ENCODE results near the gene CDH23. TPM values are rescaled to one million over a fixed set of nuclear protein-coding genes. Genes with fewer than 3 reads are reported as not detected.

CDH23 gene
- polyA plus RNA-seq, 2 of the 4 experiments (the other 2 are of a cell fraction), result 1.1 to 2.3 TPM

DNA sequence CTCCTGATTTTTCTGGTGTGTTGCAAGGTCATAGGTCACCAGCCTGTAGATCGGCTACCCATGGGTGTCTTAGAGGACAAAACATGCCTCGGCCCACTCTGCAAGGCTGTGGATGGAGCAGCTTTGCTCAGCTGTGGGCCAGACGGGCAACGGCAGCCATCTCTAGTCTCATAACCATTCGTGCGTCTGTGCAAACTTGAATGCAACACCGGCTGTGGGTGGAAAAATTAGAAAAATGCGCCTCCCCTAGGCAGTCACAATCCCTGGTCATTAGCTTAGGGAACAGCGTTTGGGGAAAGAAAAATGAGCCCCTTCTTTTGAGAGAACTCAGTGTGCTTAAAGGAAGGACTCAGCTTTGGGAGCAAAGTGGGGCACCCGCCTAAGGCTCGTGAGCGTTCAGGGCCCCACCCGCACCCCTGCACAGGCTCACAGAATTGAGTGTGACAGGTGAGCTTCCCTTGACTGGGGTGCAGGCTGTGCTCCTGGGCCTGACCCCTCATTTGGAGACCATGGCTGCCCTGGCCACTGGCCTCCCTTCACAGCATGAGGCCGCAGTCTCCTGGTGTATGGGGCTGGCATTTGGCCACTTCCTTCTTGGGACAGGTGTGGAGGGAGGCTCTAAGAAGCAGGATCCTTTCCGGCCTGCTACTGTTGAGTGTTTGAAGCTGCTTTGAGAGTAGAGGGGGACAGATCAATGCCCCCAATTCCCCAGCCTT is 174.9 kb downstream of the CDH23 start:
- WGBS (ENCODE audit: missing lambda C conversion rate), result 83% methylated on average over 13 of the region's 15 CpGs
- Histone ChIP-seq H3K4me3 (no peak overlapping the region), H3K4me1 (no peaks in the 10 kb centered on the region), H3K27ac (no peak overlapping the region), H3K9me3 (no peaks in the 10 kb centered on the region), H3K4me2 (no peak overlapping the region)
- ATAC-seq (no peak), FAIRE-seq (no peak), DNase-seq (ENCODE audit: low read depth in 1 of 2, low spot score in 1 of 2) (no peak)
- ChIA-PET CTCF (interaction anchor here (0.9 to 9.6 kb wide), 23 partner anchors 12 to 282 kb away, joined by 3 to 163 read pairs (median 11); partner anchors contain the start of genes CDH23 and SLC29A3), POLR2A (no interaction called here)
- TF ChIP-seq CEBPB (IDR thresholded peaks at IDR 0.05) (no peak), SREBF2 (IDR thresholded peaks at IDR 0.05) (no peak), ZNF302 (CRISPR knock-in tag; IDR thresholded peaks at IDR 0.05) (no peak), FOSL2 (IDR thresholded peaks at IDR 0.05) (no peak), FOSL2 (CRISPR knock-in tag; IDR thresholded peaks at IDR 0.05) (no peak), ESRRA (IDR thresholded peaks at IDR 0.05; ENCODE audit: borderline replicate concordance, low read length) (no peak), HOXB13 (CRISPR knock-in tag; IDR thresholded peaks at IDR 0.05; ENCODE audit: low read depth) (no peak), MAX (IDR thresholded peaks at IDR 0.05) (no peak), EP300 (IDR thresholded peaks at IDR 0.05) (no peak), KDM5A (IDR thresholded peaks at IDR 0.05) (no peak), CHD4 (IDR thresholded peaks at IDR 0.05; ENCODE audit: borderline replicate concordance) (no peak), RNF2 (IDR thresholded peaks at IDR 0.05; ENCODE audit: borderline replicate concordance, low read depth) (no peak), MYC (IDR thresholded peaks at IDR 0.05; ENCODE audit: borderline replicate concordance, low read length) (no peak), HOXA7 (CRISPR knock-in tag; IDR thresholded peaks at IDR 0.05) (no peak), PHF8 (IDR thresholded peaks at IDR 0.05; ENCODE audit: borderline replicate concordance, low read depth) (no peak), E2F6 (IDR thresholded peaks at IDR 0.05; ENCODE audit: borderline replicate concordance, low read depth) (no peak)
- TF ChIP-seq, protein P1, sequence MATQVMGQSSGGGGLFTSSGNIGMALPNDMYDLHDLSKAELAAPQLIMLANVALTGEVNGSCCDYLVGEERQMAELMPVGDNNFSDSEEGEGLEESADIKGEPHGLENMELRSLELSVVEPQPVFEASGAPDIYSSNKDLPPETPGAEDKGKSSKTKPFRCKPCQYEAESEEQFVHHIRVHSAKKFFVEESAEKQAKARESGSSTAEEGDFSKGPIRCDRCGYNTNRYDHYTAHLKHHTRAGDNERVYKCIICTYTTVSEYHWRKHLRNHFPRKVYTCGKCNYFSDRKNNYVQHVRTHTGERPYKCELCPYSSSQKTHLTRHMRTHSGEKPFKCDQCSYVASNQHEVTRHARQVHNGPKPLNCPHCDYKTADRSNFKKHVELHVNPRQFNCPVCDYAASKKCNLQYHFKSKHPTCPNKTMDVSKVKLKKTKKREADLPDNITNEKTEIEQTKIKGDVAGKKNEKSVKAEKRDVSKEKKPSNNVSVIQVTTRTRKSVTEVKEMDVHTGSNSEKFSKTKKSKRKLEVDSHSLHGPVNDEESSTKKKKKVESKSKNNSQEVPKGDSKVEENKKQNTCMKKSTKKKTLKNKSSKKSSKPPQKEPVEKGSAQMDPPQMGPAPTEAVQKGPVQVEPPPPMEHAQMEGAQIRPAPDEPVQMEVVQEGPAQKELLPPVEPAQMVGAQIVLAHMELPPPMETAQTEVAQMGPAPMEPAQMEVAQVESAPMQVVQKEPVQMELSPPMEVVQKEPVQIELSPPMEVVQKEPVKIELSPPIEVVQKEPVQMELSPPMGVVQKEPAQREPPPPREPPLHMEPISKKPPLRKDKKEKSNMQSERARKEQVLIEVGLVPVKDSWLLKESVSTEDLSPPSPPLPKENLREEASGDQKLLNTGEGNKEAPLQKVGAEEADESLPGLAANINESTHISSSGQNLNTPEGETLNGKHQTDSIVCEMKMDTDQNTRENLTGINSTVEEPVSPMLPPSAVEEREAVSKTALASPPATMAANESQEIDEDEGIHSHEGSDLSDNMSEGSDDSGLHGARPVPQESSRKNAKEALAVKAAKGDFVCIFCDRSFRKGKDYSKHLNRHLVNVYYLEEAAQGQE (IDR thresholded peaks at IDR 0.05), result no peak
- TF ChIP-seq, protein P2, sequence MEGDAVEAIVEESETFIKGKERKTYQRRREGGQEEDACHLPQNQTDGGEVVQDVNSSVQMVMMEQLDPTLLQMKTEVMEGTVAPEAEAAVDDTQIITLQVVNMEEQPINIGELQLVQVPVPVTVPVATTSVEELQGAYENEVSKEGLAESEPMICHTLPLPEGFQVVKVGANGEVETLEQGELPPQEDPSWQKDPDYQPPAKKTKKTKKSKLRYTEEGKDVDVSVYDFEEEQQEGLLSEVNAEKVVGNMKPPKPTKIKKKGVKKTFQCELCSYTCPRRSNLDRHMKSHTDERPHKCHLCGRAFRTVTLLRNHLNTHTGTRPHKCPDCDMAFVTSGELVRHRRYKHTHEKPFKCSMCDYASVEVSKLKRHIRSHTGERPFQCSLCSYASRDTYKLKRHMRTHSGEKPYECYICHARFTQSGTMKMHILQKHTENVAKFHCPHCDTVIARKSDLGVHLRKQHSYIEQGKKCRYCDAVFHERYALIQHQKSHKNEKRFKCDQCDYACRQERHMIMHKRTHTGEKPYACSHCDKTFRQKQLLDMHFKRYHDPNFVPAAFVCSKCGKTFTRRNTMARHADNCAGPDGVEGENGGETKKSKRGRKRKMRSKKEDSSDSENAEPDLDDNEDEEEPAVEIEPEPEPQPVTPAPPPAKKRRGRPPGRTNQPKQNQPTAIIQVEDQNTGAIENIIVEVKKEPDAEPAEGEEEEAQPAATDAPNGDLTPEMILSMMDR (IDR thresholded peaks at IDR 0.05), result no peak

GRCh38 chr10:71572962-71573361 is 176.2 kb downstream of the CDH23 start:
- H3K27ac ChIP-seq, result no peak overlapping the region
- FAIRE-seq (no peak), DNase-seq (ENCODE audit: low read depth in 1 of 2, low spot score in 1 of 2) (no peak), ATAC-seq (no peak)
- POLR2A ChIA-PET, result interaction anchor here (0.7 kb wide), 1 partner anchor 254 kb away, joined by 6 read pairs; the partner anchor contains the start of gene SLC29A3
- TF ChIP-seq MAZ (IDR thresholded peaks at IDR 0.05; ENCODE audit: borderline replicate concordance, low read depth, low read length) (no peak), EHMT2 (IDR thresholded peaks at IDR 0.05; ENCODE audit: low read depth) (no peak), CBX2 (IDR thresholded peaks at IDR 0.05; ENCODE audit: borderline replicate concordance, low read depth) (no peak), KDM1A (IDR thresholded peaks at IDR 0.05; ENCODE audit: low read depth) (no peak), CBX8 (IDR thresholded peaks at IDR 0.05) (no peak), FOSB (CRISPR knock-in tag; IDR thresholded peaks at IDR 0.05) (no peak), ZFP36 (IDR thresholded peaks at IDR 0.05; ENCODE audit: borderline replicate concordance, partially characterized antibody) (no peak), ZSCAN20 (CRISPR knock-in tag; IDR thresholded peaks at IDR 0.05) (no peak), HDAC2 (IDR thresholded peaks at IDR 0.05) (no peak), NR3C1 (IDR thresholded peaks at IDR 0.05) (no peak)
- WGBS (ENCODE audit: missing lambda C conversion rate), result 59% methylated on average over 8 of the region's 8 CpGs
- CTCF ChIA-PET, result interaction anchor here (1.0 to 9.6 kb wide), 9 partner anchors 9 to 259 kb away, joined by 3 to 163 read pairs (median 12); partner anchors contain the start of genes CDH23 and SLC29A3
- H3K9me3 ChIP-seq, result no peaks in the 10 kb centered on the region
- H3K4me2 ChIP-seq, result no peak overlapping the region
- no peak overlapping the region for H3K4me3 ChIP-seq
- H3K4me1 ChIP-seq, result no peaks in the 10 kb centered on the region

Data from A549 (cell line).